NCI-H2081 treated with DMSO at 0.1 percent for 48 hours (cell line): ENCODE data around the gene SAMD11.
"Not testable (repeated sequence)": the region's sequence is repeated elsewhere in the genome, so short reads cannot be mapped to it uniquely, and the experiment has no call there.

Source experiments
- DNase-seq: peaks from one replicate; lab custom pipeline; 2025; lab: John Stamatoyannopoulos, UW

The SAMD11 gene, protein sequence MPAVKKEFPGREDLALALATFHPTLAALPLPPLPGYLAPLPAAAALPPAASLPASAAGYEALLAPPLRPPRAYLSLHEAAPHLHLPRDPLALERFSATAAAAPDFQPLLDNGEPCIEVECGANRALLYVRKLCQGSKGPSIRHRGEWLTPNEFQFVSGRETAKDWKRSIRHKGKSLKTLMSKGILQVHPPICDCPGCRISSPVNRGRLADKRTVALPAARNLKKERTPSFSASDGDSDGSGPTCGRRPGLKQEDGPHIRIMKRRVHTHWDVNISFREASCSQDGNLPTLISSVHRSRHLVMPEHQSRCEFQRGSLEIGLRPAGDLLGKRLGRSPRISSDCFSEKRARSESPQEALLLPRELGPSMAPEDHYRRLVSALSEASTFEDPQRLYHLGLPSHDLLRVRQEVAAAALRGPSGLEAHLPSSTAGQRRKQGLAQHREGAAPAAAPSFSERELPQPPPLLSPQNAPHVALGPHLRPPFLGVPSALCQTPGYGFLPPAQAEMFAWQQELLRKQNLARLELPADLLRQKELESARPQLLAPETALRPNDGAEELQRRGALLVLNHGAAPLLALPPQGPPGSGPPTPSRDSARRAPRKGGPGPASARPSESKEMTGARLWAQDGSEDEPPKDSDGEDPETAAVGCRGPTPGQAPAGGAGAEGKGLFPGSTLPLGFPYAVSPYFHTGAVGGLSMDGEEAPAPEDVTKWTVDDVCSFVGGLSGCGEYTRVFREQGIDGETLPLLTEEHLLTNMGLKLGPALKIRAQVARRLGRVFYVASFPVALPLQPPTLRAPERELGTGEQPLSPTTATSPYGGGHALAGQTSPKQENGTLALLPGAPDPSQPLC

DNA sequence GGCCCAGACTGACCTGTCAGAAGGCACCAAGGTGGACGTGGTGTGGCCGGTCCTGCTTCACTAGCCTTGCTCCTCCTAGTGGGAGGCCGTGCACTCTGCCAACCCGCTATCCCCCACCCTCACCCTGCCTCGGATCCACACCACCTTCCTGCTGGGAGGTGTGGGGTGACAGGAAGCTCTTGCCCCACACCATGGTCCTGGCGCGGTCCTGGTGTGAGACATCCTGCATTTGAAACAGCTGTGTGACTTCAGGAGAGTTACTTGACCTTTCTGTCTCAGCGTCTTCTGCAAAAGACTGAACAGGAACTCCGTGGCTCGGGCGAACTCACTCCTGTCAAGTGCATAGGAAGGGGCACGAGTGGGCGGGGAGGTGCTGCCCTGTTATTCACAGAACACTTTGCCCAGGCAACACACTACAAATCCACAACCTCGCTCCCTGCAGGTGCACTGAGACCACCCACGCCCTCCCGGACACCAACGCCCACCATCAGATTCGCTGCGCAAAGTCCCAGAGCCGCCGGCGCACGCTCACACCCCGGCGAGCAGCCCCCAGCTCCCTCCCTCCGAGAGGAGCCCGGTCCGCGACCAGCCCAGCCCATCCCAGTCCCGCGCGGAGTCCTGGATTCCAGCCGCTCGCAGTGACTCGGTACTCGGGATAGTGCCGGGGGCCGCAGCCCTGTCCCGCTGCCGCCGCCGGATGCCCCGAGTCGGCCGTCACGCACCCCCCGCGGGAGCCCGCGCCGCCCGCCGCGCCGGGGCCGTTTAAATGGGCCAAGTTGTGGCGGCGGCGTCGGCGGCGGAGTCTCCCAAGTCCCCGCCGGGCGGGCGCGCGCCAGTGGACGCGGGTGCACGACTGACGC is at the start of gene SAMD11:
Gene SAMD11 (plus strand): TSS at position 793 of the 860 bp plus-strand sequence. CDS start 509 bp downstream, outside the sequence.
- DNase-seq, result no peak

DNA sequence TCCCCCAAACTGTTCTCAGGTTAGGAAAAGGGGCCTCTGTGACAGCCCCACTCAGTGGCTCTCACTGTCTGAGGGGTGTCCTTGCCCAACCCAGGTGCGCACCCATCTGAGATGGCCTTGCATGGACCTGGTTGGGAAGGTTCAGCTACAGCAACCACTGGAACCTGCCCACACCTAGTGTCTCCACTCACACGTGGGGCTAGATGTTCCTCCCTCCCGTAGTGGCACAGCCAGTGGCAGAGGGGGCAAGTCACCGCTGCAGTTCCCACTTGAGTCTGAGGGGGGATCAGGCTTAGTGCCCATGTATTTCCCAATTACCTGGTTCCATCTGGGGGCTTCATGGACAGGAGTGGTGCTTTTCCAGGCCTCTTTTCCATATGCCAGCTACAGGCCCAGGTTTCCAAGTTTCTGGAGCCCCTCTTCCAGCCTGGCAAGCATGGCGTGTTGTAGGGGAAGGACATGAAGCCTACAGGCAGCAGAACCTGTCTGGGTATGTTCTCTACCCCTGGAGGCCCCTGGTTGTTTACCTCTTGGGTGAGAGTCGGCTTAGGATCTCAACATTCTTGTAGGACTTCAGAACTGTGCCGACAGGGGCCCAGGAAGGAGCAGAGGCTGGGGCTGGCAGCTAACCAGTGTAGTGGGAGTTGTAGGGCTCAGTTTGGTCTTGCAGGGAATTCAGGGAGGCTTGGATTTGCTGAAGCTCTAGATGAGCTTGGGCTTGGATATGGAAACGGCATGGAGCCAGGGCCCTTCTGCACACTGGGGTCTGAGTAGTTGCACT is 47.1 kb upstream of the SAMD11 start:
- not testable (repeated sequence) for DNase-seq

DNA sequence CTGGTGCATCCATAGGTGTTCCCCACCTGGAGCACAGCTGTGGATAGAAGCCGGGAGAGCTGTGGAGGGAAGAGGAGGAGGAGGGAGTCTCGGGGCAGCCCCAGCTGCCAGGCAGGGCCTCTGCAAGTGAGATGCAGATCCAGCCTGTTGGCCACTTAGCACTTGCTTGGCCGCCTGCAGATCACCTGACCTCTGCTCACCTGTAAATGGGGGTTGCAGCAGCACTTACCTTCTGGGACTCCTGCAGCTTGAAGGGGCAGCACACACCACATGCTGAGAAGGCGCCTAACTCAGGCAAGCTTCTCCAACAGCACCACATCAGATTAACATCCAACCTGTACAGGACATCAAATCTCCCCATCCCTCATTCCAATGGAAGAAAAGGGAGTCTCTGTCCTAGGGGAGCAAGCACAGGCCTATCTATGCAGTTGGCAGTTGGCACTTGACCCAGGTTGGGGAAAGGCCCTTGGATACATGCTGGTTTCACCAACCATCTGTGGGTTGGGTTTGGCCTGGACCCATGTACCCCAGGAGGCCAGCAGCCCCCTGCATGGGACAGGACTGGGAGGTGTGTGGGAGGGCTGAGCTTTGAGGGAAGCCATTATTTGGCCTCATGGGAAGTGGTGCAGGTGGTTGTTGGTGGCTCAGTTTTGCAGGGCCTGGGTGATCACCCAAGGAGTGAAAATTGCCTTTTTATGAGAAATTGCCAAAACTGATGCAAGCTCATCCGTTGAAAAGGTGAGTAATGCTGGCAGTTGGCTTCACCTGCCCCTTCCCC is 46.3 kb upstream of the SAMD11 start:
- DNase-seq, result not testable (repeated sequence)

- DNase-seq, result not testable (repeated sequence)
These were observed 43.2 kb upstream of the SAMD11 start for GRCh38 chr1:880511-880910.

- not testable (repeated sequence) for DNase-seq
These were observed 42.8 kb upstream of the SAMD11 start for GRCh38 chr1:880915-881314.

GRCh38 chr1:886311-886710 is 37.4 kb upstream of the SAMD11 start:
- DNase-seq, result no peak

DNA sequence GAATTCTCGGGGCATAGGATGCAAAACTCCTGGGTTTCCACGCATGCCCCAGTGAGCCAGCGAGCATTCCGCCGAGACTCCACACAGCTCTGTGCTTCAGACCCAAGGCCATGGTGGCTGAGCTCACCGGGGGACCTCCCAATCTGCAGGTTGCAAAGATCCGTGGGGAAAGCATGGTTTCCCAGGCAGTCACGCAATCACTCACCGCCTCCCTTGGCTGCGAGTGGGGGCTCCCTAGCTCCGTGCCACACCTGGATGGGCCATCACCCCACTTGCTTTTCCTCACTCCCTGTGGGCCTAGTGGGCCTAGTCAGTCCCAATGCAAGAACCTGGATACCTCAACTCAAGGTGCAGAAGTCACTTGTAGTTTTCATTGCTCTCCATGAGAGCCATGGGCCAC is 37.0 kb upstream of the SAMD11 start:
- DNase-seq, result no peak

- DNase-seq, result no peak
These were observed 35.4 kb upstream of the SAMD11 start for GRCh38 chr1:888297-888696.

- not testable (repeated sequence) for DNase-seq
These were observed 33.9 kb upstream of the SAMD11 start for GRCh38 chr1:889774-890173.

DNA sequence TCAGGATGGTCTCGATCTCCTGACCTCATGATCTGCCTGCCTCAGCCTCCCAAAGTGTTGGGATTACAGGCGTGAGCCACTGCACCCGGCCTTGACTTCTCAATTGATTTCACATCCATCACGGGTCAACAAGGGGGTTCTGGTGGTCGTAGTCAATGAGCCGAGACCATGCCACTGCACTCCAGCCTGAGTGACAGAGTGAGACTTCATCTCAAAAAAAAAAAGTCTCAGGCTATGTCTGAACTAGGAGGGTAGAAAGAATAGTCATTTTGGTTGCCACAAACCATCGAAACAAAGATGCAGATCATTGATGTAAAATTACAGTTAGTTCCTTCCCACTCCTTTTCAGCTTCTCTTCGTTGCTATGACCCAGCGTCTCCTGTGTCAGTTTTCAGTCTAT is 33.5 kb upstream of the SAMD11 start:
- DNase-seq, result not testable (repeated sequence)

DNA sequence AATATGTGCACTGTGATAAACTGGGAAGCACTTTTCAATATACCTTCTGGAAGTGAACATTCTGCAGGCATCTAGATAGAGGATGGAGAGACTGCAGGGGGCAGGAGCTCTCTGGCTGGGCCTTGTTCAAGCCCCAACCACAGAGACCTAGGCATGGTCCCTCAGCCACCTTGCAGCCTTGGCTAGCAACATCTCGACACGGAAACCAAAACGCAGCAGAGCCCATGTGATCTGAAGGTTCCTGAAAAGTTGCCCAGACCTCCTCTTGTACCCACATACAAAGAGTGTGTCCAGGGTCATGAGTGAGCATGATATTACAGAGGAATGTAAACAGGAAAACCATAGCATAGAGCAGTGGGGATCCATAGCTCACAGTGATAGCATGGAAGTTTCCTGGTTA is 33.1 kb upstream of the SAMD11 start:
- DNase-seq, result no peak

DNA sequence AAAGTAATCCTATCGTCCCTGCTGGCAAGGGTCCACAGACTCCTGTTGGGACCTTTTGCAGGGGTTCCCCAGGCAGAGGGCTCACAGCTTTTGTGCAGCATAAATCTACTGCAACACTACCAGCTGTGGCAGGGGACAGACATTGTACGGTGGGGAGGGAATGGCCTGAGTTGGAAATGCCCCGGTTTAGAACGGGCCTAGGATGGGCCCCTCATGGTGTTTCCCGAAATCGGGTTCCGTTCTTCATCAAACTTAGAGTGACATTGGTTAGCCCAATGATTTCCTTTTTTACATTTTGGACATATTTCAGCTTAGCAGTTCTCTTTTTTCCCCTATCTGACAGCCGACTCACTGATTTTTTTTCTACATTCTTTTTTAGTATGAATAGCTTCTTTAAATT is 26.5 kb upstream of the SAMD11 start:
- DNase-seq, result no peak

- DNase-seq, result not testable (repeated sequence)
These were observed 25.8 kb upstream of the SAMD11 start for GRCh38 chr1:897951-898350.

GRCh38 chr1:899636-900317 is 23.9 kb upstream of the SAMD11 start:
- no peak for DNase-seq

DNA sequence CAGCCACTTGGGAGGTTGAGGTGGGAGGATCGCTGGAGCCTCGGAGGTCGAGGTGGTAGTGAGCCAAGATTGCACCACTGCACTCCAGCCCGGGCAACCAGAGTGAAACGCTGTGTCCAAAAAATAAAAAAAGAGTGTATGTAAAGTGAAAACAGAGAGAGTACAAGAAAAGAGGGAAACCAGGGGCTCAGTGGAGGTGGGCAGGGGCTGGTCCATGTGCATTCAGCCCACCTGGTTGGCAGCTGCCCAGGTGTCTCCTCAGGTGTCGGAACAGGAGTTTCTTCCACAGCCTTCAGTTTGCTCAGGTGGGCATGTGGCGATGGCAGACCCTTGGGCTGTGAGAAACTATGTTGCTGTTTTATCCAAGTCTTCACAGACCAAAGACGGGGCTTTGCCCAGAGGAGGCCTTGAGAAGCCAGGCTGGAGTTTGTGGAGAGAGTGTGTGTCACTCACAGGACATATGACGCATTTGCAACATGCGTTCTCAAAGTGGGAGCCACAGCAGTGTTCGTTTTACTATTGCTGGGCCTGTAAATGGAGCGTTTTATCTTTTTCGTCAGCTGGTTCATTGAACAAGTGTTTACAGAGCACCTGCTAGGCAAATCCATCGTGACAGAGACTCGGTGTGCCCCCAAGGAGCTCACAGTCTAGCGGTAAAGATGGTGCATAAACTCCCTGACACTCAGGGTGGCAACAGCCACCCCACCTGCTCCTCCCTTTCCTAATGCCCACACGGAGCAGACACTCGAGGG is 22.4 kb upstream of the SAMD11 start:
- no peak for DNase-seq

GRCh38 chr1:902802-903201 is 20.9 kb upstream of the SAMD11 start:
- DNase-seq, result no peak

DNA sequence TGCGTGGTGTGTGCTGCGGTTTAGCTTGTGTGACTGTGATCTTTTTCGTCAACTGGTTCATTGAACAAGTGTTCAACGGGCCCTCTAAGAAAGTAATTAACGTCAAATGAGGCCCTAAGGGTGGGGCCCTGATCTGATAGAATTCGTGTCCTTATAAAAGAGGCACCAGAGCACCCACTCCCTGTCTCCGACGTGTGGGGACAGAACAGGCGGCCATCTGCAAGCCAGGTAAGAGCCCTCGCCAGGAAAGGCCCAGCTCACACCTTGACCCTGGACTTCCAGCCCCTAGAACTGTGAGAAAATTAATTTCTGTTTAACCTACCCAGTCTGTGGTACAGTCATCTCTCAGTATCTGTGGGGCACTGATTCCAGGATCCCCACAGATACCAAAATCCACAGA is 20.4 kb upstream of the SAMD11 start:
- no peak for DNase-seq

DNA sequence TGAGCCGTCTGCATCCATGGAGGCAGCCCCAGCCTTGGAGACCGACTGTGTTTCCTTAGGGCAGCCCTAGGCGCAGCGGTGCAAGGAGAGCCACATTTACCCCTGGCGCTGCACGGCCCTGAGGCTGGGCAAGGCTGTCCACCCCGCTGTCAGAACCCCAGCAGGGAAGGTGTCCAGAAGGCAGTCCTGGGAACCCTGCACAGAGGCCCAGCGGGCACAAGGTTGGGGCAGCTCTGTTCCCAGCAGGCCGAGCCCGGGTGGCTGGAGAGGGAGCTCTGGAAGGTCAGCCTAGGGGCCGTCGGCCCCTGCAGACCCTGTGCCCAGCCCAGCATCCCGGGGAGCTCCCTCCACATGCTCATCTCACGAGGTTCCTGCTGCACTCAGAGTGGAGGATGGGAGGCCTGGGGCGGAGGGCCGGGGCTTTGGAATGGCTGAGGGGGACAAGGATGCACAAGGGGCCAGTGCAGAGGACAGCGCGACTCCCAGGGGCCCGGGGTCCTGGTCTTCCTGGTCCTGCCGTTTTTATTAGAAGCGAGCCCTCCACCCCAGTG is 19.9 kb upstream of the SAMD11 start:
- DNase-seq, result no peak
